NCI-H2107 treated with DMSO at 0.1 percent for 48 hours (cell line): ENCODE measurements around the gene FHIT.
"Not testable (repeated sequence)": the region's sequence is repeated elsewhere in the genome, so short reads cannot be mapped to it uniquely, and the experiment has no call there.

Experiments
- DNase-seq: peaks from one replicate; lab custom pipeline; 2025; ENCODE audit not compliant: unreplicated experiment; lab: John Stamatoyannopoulos, UW

Gene FHIT

DNA sequence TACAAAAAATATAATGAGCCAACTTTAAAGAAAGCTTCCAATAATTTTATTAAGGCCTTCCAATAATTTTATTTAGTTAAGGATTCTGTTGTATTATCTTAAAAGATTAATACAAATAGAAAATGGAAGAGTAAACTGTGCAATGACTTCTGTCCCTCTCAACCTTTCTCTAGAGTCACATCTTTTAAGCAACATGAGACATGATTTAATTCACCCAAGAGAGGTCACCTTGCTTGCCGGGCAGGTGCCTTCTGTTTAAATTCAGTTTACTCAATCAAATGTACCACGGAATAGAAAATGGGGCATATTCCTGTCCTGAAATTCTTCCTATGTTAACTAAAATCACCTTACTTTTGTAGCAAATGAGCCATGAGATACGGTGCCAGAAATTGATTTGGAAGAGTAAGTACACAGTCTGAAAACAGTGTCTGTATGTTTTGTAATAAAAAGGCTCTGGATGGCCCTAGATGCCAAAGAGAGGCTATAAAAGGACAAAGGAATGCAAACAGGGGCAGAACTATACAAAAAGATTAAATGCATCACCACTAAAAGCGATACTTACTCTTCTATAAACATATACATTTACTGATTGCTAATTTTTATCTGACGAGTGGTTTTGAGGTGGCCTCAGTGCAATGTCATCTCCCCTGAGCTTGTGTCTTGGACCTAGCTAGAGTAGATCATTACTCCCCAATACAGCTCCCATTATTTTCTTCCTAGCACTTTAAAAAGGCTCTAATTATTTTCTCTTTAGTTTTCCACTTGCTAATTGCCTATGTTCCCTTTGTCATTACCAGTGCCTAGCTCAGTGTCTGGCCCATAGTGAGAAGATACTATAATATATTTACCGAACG, 134.0 kb downstream of the FHIT start:
- peak; percentile 0 for DNase-seq

DNA sequence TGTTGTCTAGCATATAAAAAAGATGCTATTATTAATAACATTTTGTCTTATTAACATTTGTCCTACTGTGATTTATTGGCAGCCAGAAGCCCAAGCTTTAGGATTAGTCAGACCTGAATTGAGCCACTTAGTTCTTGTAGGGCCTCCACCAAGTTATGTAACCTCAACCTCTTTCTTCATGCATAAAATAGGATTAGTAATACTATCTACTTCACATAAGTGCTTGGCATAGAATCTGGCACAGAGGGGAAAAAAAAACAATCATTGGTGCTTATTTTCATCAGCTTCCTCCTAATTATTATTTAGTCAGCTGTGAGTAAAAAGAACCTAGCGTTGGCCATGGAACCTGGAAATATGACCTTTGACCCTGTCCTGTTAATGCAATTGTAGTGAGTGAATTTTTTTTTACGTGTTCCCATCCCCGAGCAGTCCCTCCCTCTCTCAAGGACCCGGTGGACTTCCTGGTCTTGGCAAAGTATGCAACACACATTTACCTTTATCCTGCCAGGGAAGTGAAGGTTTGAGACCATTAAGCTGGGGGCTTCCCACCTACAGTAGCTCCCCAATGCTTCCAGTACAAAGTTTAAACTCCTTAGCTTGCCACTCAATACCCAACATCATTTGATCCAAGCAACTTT, 136.8 kb downstream of the FHIT start:
- DNase-seq, result peak; percentile 2

DNA sequence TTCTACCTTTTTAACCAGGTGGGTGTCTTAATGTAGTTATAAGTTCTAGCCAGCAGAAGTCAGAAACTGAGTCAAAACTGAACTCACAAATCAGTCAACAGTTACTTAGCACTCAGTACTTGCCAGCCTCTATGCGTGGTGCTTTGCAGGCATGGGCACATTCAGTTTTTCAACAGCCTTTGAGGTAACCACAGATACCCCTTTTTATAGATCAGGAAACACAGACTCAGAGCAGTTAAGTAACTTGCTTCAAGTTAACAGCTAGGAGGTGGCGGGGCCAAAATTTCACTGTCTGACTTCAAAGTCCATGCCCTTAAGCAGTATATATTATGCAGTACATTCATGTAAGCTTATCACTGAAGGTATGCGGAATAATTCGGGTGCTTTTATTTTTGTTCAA, 139.4 kb downstream of the FHIT start:
- DNase-seq, result no peak

DNA sequence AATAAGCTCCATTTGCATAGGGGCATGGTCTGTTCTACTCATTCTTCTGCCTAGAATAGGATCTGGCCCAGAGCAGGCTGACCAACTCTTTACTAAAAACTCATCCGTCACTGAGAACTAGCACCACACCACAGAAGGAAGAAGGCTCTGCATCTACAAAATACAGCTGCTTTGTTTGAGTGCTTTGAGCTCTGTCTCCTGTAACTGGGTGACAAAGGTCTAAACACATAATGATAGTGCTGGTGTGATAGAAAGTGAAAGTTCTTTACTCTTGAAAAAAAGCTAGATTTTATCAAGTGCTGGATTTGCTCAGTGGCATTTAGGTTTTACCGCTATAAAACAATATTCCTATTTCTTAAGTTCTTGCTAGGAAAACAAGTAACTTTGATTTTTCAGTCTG, 140.7 kb downstream of the FHIT start:
- DNase-seq, result no peak

DNA sequence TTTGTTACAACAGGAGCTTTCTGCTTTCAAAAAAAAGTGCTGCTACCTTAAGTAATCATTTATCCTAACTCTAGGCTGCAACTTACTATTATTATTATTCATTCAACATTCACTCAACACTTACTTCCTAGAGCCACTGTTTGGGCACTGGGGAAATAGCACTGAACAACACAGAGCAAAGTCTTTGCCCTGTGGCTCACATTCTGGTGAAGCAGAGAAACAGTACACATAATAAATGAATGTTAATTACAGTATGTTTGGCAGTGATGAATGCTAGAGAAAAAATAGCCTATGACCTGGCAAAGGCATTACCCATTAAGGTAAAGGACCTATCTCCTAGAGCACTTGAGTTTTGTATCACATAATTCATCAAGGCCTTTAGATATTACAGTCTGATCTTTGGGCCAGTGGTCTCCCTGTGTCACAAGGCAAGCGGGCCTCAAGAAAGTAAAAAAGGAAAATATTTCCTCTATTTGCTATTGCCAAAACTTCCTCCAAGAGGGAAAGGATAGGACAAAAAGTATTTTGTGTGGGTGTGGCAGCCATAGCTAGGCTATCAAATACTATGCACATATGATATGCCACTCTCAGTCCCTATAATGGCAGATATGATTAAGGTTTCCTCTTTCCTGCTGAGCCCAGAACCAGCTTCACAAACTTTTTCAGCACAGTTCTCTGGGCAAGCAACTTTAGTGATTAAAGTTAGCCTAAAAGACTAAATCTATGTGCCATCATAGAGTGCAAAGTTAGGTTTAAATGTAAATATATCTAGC, 142.8 kb downstream of the FHIT start:
- no peak for DNase-seq

DNA sequence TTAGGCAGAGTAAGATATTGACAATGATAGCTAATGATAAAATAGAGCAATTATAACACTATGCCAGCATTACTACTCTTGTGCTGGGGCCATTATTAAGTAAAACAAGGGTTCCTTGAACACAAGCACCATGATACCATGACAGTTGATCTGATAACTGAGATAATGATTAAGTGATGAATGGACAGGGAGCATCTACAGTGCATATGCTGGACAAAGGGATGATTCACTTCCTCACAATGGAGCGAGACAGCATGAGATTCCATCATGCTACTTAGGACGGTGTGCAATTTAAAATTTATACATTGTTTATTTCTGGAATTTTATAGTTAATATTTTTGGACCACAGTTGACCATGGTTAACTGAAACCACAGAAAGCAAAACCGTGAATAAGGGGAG, 156.6 kb downstream of the FHIT start:
- no peak for DNase-seq

DNA sequence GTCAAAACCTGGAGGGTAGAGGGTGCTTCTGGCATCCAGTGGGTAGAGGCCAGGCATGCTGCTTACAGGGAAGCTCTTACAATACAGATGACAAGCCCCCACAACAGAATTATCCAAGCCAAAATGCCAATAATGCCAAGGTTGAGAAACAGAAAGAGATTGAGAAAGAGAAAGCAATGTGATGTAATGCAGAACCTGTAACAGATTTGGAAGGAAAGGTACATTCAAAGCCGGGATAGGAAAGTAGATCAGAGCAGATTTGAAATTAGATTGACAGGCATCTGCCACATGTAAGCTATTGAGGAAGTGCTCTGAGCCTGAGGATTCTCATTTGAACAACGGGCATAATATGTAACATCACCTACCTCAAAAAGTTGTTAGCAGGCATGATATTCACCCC, 157.9 kb downstream of the FHIT start:
- DNase-seq, result no peak

DNA sequence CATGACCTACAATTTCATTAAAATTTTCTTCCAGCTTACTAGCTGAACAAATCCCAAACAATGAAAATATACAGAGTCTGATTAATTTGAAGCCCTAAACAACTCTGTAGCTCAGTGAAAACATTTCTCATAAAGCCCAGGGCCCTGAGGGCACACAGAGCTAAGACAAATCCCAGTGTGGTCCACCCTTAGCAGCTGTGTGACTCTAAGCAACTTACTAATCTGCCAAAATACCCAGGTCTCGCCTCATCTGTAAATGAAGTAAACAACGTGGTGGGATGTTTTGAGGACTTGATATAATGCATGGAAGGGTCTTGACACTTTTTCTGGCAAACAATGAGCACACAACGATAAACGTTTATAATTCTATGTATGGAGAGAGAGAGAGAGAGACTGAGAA, 158.4 kb downstream of the FHIT start:
- no peak for DNase-seq

DNA sequence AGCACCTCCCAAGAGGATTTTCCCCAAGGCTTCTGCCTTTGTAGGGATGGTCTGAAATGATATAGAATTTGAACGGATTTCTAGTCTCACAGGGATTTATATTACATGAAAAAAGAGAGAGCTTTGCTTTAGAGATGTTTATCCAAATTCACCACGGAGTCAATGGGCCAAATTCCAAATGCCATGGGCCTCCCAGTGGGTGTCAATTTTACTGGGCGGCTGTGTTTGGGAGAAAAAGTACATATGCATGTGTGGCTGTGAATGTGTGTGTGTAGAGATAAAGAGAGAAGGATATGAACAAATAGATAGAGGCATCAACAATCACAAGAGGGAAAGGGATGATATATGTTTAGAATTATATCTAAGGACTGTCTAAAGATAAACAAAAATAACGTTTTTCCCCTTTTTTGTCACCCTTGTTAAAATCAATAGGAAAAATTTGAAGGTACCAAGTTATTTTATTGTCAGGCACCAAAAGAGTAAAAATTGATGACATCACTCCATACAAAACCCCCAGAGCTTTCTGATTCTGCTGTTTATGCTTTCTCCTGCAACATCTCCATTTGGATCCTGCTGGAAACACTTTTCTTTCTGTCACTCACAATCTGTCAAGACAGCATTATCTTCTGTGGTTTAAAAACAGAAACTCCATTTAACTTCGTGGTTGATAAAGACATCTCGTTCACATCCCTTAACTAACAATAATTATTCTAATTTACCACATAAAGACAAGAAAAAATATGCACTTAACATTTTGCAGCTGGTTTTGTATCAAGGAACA, 160.7 kb downstream of the FHIT start:
- no peak for DNase-seq

DNA sequence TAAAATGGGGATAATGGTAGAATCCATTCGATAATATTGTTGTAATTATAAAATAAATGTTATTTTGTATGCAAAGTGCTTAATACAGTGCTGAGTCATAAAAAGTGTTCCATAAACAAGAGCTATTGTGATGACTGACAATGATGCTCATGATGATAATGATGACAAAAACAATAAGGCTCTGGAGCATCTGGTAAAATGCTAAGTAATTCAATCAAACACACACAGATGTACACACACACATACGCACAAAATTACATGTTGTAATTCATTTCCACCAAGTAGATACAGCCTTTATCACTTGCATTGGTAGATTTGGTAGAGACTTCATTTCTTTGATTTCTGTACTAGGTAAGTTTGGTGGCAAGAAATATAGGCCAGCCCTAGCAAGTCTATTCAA, 163.8 kb downstream of the FHIT start:
- no peak for DNase-seq

DNA sequence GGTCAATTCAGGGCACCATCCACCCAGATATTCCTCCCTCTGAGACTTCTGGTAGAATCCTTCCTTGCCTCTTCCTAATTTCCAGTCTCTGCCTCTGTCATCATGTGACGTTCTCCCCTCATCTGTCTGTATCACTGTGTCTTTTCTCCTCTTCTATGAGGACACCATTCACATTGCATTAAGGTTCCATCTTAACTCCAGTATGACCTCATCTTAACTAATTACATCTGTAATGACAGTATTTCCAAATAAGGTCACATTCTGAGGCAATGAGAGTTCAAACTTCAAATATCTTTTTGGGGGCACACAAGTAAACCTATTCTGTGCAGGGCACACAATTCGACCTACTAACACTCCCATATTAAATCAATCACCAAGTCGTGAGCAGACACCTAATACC, 169.7 kb downstream of the FHIT start:
- DNase-seq, result no peak

DNA sequence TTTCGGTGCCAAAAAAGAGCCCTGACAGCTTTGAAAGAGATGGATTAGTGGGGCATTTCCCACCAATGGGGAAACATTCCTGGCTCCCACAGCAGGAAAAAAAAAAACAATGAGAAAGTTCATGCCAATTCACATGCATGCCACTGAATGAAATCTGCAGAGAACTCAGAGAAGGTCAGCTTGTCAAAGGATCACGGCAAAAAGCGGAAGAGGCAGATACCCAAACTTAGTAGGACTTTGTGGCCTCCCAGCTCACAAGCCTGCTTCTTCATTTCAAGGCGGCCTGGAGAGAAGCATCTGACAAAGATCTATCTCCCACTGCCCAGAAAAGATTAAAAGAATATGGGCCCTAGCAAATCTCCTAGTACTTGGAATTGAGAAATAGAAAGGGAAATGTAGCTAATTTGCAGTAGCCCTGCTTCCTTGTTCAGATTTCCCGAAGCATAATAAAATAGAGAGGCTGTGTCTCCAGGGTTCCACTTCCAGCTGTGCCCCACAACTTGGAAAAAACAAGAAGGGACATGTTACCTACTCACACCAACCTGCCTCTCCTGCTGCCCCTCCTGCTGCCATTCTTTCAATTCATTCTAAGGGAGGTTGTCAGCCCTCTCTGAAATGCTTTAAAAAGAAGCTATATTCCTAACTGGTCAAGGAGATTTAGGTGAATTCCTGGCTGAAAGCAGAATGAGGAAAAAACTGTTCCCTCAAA, 170.4 kb downstream of the FHIT start:
- DNase-seq, result no peak

DNA sequence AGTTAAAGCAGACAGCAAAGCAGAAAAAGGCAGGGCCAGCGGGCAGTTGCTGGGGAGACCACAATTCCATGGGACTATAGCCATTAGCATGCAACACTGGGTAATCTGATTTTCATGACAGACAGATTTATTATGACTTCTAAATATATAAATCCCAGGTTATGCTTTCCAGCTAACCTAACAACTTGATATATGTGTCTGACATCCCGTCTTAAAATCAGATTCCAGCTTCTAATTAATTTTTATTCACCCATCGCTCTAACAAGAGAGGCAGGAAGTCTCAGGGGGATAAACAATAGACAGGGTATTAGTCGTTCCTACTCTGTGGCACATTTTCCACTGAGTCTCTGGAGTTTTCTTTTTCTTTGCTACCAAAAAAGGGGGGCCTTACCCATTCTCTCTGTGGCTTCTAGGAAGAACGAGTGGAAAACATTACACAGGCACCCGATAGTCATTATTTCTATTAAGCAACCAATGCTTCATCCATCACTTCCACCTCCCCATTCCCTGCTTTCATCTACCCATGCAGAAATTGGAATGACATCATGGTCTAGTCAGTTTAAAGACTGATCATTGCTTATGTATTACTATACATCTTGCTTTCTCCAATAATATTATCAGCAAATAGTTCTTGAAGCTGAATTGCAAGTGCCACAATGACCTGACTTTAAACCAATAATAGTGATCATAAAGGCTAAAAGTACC, 173.1 kb downstream of the FHIT start:
- DNase-seq, result no peak

DNA sequence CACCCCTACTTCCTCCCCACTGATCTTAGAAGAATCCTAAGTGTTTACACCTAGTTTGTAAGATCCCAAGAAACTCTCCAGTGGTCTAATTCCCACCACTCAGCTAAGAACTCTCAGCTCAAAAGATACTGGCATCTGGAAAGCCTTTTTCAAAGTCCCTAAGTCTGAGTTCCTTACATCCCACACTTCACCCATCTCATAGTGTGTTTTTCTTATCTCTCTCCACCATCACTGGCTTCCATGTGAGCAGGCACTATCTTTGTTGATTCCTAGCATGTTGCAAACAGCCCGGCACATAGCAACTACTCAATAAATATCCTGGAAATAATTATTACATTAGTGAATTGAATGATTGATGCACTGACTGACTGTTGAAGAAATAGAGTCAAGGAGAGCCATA, 173.7 kb downstream of the FHIT start:
- DNase-seq, result no peak

DNA sequence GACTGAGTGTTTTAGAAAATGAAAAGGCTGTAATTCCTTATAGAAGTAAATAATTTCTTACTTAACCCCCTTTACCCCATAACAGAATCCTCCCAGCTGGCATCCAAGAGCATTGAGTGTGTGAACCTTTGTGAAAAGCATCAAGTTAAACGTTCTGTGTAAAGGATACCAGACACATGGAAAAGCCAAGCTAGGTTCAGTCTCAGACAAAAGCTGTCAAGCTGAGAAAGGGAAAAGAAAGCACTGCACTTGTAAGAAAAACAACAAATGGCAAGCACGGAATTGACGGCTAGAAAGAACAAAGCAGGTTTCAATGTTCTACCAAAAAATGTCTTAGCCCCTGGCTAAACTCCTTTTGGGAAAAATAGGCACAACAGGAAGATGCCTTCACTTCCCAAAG, 176.5 kb downstream of the FHIT start:
- no peak for DNase-seq

DNA sequence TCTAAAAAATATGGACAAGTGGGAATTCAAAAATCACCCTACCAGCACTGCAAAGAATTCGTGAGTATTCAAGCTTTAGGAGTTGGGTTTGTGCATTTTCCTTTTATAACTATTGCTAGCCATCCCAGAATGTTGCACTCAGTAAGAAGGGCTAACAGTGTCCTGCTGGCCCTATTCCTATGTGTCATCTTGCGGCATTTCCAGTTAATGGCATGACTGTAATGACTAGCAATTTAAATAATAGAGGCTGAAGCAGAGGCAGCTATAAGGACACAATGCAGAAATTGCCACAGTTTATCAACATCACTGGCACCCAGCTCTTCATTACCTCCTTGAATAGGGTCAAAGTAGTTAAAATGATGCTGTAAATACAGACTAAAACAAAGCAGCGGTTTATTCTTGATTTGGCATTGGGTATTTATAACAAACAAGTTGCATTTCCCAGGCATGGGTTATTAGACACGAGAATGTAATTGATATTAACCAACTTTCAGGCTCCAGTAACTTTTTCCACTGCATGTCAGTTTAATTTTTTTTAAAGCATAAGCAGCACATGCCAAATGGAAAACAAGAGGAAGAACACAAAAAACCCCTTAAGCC, 177.6 kb downstream of the FHIT start:
- DNase-seq, result no peak

DNA sequence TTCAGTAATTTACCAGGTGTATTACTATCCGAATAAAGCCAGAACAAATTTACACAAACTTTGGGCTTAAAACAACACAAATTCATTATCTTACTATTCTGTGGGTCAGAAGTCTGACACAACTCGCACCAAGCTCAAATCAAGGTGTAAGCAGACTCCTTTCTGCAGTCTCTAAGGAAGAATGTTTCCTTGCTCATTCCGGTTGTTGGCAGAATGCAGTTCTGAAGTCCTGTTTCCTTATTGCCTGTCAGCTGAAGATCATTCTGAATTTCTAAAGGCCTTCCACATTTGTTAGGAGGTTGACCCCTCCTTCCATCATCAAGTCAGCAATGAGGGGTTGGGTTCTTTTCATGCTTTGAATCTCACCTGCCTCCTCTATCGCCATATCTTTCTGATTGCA, 183.2 kb downstream of the FHIT start:
- DNase-seq, result no peak

DNA sequence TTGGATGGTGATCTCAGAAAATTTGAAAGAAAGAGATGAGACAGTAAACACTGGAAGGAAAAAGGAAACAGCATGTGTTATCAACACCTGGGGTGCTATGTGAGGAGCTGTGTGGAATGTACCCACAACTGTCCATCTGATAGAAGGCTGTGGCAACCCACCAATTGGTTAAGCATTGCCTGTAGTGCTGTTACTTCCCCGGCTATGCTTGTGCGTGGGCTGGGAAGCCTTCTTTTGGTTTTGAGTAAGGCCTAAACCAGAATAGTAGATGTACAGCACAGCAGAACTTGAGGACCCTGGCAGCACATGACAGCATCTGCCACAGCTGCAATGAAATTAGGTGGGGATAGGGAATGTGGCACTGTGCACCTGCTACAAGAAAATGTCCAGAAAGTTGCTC, 184.5 kb downstream of the FHIT start:
- DNase-seq, result no peak

DNA sequence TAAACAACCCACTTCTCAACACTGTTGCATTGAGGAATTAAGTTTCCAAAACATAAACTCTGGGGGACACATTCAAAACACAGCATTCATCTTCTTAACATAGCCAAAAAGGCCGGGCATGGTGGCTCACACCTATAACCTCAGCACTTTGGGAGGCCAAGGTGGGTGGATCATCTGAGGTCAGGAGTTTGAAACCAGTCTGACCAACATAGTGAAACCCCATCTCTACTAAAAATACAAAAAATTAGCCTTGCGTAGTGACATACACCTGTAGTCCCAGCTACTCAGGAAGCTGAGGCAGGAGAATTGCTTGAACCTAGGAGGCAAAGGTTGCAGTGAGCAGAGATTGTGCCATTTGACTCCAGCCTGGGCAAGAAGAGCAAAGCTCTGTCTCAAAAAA, 185.0 kb downstream of the FHIT start:
- DNase-seq, result not testable (repeated sequence)
